ENCODE results near the gene PUSL1.

PUSL1 gene

GRCh38 chr1:1307923-1308755 lies at the start of gene PUSL1, which contains the start of gene ACAP3:
Gene PUSL1, plus strand, starts transcription at chr1:1308597. Its CDS starts 47 bp downstream, at chr1:1308644.
Gene ACAP3, minus strand, starts transcription at chr1:1307930. Its CDS starts 115 bp downstream, at chr1:1307815.
- peak; percentile 79 for DNase-seq

GRCh38 chr1:1259119-1259488 lies 49.3 kb upstream of the PUSL1 start:
- no peak for DNase-seq

- no peak for DNase-seq
Observed at GRCh38 chr1:1259540-1259939, 48.9 kb upstream of the PUSL1 start.

GRCh38 chr1:1259951-1260600 lies 48.3 kb upstream of the PUSL1 start:
- no peak for DNase-seq

- DNase-seq, result no peak
Observed at GRCh38 chr1:1260843-1261560, 47.4 kb upstream of the PUSL1 start.

GRCh38 chr1:1262071-1262470 lies 46.3 kb upstream of the PUSL1 start:
- DNase-seq, result no peak

GRCh38 chr1:1262758-1263157 lies 45.6 kb upstream of the PUSL1 start:
- DNase-seq, result no peak

- no peak for DNase-seq
Observed at GRCh38 chr1:1264026-1264425, 44.4 kb upstream of the PUSL1 start.

- DNase-seq, result no peak
Observed at GRCh38 chr1:1264868-1265272, 43.5 kb upstream of the PUSL1 start.

GRCh38 chr1:1267488-1268283 lies 40.7 kb upstream of the PUSL1 start:
- no peak for DNase-seq

GRCh38 chr1:1268284-1268682 lies 40.1 kb upstream of the PUSL1 start:
- DNase-seq, result no peak

- no peak for DNase-seq
Observed at GRCh38 chr1:1270813-1271212, 37.6 kb upstream of the PUSL1 start.

GRCh38 chr1:1272341-1273208 lies 35.8 kb upstream of the PUSL1 start:
- DNase-seq, result no peak

GRCh38 chr1:1273209-1273511 lies 35.2 kb upstream of the PUSL1 start:
- no peak for DNase-seq

GRCh38 chr1:1273512-1274298 lies 34.7 kb upstream of the PUSL1 start, which contains the start of gene UBE2J2:
Gene UBE2J2, minus strand, starts transcription at chr1:1273854. Its CDS starts 5,862 bp downstream, at chr1:1267992.
- DNase-seq, result peak; percentile 47

- DNase-seq, result no peak
Observed at GRCh38 chr1:1274299-1274930, 34.0 kb upstream of the PUSL1 start.

- DNase-seq, result no peak
Observed at GRCh38 chr1:1274931-1275431, 33.4 kb upstream of the PUSL1 start.

GRCh38 chr1:1275836-1276235 lies 32.6 kb upstream of the PUSL1 start:
- DNase-seq, result no peak

GRCh38 chr1:1278620-1279019 lies 29.8 kb upstream of the PUSL1 start:
- DNase-seq, result no peak

- DNase-seq, result no peak
Observed at GRCh38 chr1:1279028-1279427, 29.4 kb upstream of the PUSL1 start.
